GM10266 (cell line): Measurements from ENCODE around the gene AGBL1.
"Not testable (repeated sequence)": the region's sequence is repeated elsewhere in the genome, so short reads cannot be mapped to it uniquely, and the experiment has no call there.

Source experiments
- DNase-seq: peaks from one replicate; pipeline ENCODE4 v3.0.0; 2012; ENCODE audit errors: extremely low spot score
- TF ChIP-seq, protein P1 (sequence below): IDR thresholded peaks from 2 replicates; pipeline ENCODE4 v1.5.1; 2012; ENCODE audit warnings: mild to moderate bottlenecking, low read depth; ENCODE audit not compliant: control insufficient read depth, insufficient read depth; ENCODE audit errors: missing control alignments

The AGBL1 gene

DNA sequence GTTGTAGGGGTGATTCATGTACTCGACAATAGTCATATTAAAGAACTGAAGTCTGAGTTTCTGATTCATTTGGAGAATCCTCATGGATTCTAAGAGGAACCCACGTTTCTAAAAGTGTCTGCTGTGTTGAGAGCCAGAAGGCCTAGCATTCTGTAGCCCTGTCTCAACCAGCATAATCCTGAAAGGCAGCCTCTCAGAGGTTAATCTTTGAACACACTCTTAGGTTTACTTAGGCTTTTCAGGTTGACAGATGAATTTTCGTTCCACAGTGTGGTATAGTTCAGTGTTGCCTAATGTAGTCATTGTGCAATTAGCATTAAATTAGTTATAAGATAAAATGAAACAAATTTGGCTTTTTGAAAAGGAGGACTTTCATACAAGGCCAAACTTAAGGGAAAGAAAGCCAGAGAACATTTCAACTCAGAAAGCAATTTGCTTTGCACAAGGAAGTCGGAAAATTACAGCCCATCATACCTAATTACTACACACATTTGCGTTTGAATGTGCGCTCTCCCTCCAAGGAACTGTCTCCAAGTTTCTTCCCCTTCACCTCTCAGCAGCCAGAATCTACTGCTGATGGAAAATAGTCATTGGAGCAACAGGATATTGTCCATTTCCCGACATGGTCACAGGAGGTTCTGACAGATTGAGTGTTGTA lies 42.0 kb downstream of the AGBL1 start:
- DNase-seq: no peak
- TF ChIP-seq, protein P1, sequence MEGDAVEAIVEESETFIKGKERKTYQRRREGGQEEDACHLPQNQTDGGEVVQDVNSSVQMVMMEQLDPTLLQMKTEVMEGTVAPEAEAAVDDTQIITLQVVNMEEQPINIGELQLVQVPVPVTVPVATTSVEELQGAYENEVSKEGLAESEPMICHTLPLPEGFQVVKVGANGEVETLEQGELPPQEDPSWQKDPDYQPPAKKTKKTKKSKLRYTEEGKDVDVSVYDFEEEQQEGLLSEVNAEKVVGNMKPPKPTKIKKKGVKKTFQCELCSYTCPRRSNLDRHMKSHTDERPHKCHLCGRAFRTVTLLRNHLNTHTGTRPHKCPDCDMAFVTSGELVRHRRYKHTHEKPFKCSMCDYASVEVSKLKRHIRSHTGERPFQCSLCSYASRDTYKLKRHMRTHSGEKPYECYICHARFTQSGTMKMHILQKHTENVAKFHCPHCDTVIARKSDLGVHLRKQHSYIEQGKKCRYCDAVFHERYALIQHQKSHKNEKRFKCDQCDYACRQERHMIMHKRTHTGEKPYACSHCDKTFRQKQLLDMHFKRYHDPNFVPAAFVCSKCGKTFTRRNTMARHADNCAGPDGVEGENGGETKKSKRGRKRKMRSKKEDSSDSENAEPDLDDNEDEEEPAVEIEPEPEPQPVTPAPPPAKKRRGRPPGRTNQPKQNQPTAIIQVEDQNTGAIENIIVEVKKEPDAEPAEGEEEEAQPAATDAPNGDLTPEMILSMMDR: no peak

DNA sequence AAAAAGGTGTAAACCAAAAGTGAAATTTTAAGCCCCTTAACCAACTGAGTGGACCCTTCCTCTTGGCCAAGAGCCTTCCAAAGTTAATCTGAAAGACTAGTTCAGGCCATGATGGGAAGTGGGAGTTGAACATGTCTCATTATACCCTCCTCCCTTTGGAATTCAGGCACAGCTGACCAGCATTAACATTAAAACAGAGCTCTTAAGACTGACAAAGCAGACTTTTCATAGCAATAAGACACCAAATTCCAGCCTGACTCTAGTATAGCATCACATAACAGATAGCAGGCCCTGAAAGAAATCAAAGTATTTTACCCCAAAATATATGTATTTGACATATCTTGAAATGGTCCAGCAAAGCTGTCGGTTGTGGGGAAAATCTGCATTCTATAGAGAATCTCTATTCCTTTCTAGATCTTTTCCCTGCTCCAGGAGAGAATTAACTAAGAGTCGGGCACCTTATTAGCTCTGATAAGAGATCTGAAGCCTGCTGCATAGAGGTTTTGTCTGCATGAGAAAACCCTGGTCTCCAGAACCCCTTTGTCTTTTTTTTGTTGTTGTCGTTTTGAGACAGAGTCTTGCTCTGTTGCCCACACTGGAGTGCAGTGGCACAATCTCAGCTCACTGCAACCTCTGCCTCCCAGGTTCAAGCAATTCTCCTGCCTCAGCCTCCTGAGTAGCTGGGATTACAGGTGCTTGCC lies 43.2 kb downstream of the AGBL1 start:
- DNase-seq: not testable (repeated sequence)

DNA sequence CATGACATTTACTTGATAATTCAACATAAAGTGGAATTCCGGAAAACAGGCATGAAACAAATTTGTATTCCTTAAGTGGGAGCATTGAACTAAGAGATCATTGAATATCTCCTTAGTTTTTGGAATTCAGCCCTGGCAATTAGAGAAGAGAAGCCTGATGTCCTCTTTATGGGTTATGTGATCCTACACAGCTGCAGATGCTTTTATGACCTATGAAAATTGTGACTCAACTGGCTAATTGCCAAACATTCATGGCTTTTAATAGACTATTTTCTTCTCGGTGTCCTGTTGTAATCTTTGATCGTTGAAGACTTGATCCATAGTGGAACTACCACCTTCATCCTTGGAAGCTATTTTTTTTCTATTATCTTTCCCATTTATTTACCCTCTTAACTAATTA lies 46.1 kb downstream of the AGBL1 start:
- TF ChIP-seq, protein P1: no peak

DNA sequence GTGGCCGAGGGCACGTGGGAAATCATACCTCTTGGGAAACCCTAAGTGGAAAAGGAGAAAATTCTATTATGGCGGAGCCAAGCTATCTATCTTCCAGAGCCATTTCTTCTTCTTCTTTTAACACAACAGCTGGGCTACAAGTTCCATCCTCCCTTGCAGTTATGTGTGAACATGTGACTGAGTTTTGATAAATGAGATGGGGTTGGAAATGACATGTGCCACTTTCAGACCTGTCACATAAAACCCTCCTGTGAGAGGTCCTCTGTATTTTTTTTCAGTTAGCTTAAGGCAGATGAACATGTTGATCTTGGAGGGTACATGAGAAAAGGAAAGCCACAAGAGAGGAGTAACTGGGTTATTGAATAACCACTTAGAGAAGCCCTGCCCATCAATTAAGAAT lies 47.9 kb downstream of the AGBL1 start:
- DNase-seq: no peak
- TF ChIP-seq, protein P1: no peak

More for the DNA sequence above, 46.1 kb downstream of the AGBL1 start:
- DNase-seq: no peak

DNA sequence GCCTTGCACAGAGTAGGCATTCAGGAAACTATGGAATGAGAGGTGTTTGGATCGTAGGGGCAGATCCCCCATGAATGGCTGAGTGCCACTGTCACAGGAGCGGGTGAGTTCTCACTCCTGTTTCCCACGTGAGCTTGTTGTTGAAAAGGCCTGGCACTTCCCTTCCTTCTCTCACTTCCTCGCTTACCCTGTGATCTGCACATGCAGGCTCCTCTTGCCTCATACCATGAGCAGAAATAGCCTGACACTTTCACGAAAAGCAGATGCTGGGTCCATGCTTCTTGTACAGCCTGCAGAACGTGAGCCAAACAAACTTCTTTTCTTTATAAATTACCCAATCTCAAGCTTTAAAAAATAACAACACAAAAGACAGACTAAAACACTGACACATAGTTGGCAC lies 55.4 kb downstream of the AGBL1 start:
- TF ChIP-seq, protein P1: no peak
- no peak for DNase-seq

DNA sequence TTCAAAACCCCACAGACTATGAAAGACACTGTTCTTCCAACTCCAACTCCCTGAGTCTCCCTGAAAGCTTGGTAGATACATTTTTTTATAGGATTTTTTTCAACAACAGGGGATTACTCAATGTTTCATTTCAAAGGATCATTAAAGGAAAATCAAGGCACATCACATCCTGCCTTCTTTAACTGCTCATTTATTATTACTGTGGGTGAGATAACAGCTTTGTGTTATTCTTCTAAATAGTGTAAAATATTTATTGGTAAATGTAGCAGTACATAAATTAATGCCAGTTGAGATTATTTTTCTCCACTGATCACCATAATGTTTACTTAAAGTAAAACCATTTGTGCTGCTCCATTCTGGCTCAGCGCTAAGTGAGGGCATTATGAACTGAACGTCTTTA lies 57.2 kb downstream of the AGBL1 start:
- TF ChIP-seq, protein P1: no peak
- no peak for DNase-seq

DNA sequence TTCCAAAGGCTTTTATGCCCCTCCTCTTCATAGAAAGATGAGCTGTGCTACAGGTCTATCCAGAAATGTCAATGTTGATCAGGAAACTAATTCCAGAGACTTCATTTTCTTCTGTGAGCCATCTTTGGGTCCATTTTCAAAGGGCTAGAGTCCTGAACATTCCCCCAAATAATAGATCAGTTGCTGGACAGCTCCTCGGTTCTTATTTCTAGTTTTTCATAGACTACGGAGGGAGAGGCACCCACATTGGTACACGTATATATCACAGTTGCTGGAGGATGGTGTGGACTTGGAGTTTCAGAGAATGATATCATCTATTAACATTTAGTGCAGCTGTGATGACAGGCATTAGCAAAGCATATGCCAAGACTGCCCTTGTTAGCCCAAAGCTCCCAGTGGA lies 59.1 kb downstream of the AGBL1 start:
- DNase-seq: no peak
- TF ChIP-seq, protein P1: no peak
